H9 (cell line): ENCODE data around the gene MTG2. TPM values are rescaled to one million over a fixed set of nuclear protein-coding genes. Genes with fewer than 3 reads are reported as not detected.

Experiments used
- DNase-seq: peaks from one replicate; pipeline ENCODE4 v3.0.0-alpha.2; 2017
- H2AFZ ChIP-seq: one replicate; pipeline ENCODE4 v1.6.1; 2013; ENCODE audit warnings: mild to moderate bottlenecking, low read length, control low read depth, moderate library complexity
- H2AK5ac ChIP-seq: 2 replicates; pipeline ENCODE4 v1.6.1; 2013; ENCODE audit warnings: low read length, control low read depth, mixed read lengths; ENCODE audit not compliant: insufficient read length
- H2BK120ac ChIP-seq: one replicate; pipeline ENCODE4 v1.6.1; 2013; ENCODE audit warnings: low read depth, mild to moderate bottlenecking, low read length, control low read depth, inconsistent platforms; ENCODE audit not compliant: poor library complexity, severe bottlenecking
- H2BK12ac ChIP-seq: 2 replicates; pipeline ENCODE4 v1.6.1; 2013; ENCODE audit warnings: low read length, control low read depth, mixed read lengths, low read depth; ENCODE audit not compliant: insufficient read length
- H2BK15ac ChIP-seq: 2 replicates; pipeline ENCODE4 v1.6.1; 2013; ENCODE audit warnings: low read depth, low read length, control low read depth
- H2BK20ac ChIP-seq: one replicate; pipeline ENCODE4 v1.6.1; 2013; ENCODE audit warnings: low read depth, mild to moderate bottlenecking, low read length, control low read depth, inconsistent platforms; ENCODE audit not compliant: poor library complexity, severe bottlenecking
- H2BK5ac ChIP-seq: 2 replicates; pipeline ENCODE4 v1.6.1; 2013; ENCODE audit warnings: low read length, control low read depth, mixed read lengths; ENCODE audit not compliant: insufficient read length
- H3K14ac ChIP-seq: 2 replicates; pipeline ENCODE4 v1.6.1; 2013; ENCODE audit warnings: low read length, control low read depth; ENCODE audit not compliant: insufficient read depth
- H3K18ac ChIP-seq: 2 replicates; pipeline ENCODE4 v1.6.1; 2013; ENCODE audit warnings: low read depth, mild to moderate bottlenecking, mixed read lengths, low read length, control low read depth; ENCODE audit not compliant: insufficient read length
- H3K23ac ChIP-seq: 2 replicates; pipeline ENCODE4 v1.6.1; 2013; ENCODE audit warnings: low read length, control low read depth, mixed read lengths, low read depth; ENCODE audit not compliant: insufficient read length
- H3K23me2 ChIP-seq: 2 replicates; pipeline ENCODE4 v1.6.1; 2013; ENCODE audit warnings: low read depth, mild to moderate bottlenecking, mixed read lengths, low read length, control low read depth; ENCODE audit not compliant: insufficient read length, poor library complexity, severe bottlenecking
- H3K27ac ChIP-seq: 2 replicates; pipeline ENCODE4 v1.5.1; 2013; ENCODE audit warnings: low read length, control low read depth, mixed read lengths, low read depth; ENCODE audit not compliant: insufficient read length
- H3K27me3 ChIP-seq: 2 replicates; pipeline ENCODE4 v1.6.1; 2013; ENCODE audit warnings: low read length, control low read depth, inconsistent platforms; ENCODE audit not compliant: insufficient read depth
- H3K4ac ChIP-seq: 2 replicates; pipeline ENCODE4 v1.6.1; 2013; ENCODE audit warnings: low read depth, mild to moderate bottlenecking, control low read depth, inconsistent platforms, low read length, moderate library complexity
- H3K4me1 ChIP-seq: 2 replicates; pipeline ENCODE4 v1.6.1; 2013; ENCODE audit warnings: low read length, control low read depth, inconsistent platforms; ENCODE audit not compliant: insufficient read depth
- H3K4me2 ChIP-seq: 2 replicates; pipeline ENCODE4 v1.6.1; 2013; ENCODE audit warnings: low read length, control low read depth, mixed read lengths; ENCODE audit not compliant: insufficient read length, insufficient read depth
- H3K56ac ChIP-seq: 2 replicates; pipeline ENCODE4 v1.6.1; 2013; ENCODE audit warnings: low read depth, mild to moderate bottlenecking, mixed read lengths, low read length, control low read depth; ENCODE audit not compliant: insufficient read length
- H3K79me1 ChIP-seq: 2 replicates; pipeline ENCODE4 v1.6.1; 2013; ENCODE audit warnings: low read depth, mild to moderate bottlenecking, moderate library complexity, low read length, control low read depth, inconsistent platforms; ENCODE audit not compliant: insufficient read depth, poor library complexity, severe bottlenecking
- H3K79me2 ChIP-seq: 2 replicates; pipeline ENCODE4 v1.6.1; 2013; ENCODE audit warnings: low read length, control low read depth, inconsistent platforms; ENCODE audit not compliant: insufficient read depth
- H3K9ac ChIP-seq: 2 replicates; pipeline ENCODE4 v1.6.1; 2013; ENCODE audit warnings: low read length, control low read depth, mixed read lengths; ENCODE audit not compliant: insufficient read length; ENCODE audit errors: extremely low read depth
- H3K9me3 ChIP-seq: one replicate; pipeline ENCODE4 v1.6.1; 2013; ENCODE audit warnings: low read depth, low read length, inconsistent platforms; ENCODE audit not compliant: control insufficient read depth
- H3T11ph ChIP-seq: one replicate; pipeline ENCODE4 v1.6.1; 2013; ENCODE audit warnings: mild to moderate bottlenecking, low read length, control low read depth, inconsistent platforms
- H4K20me1 ChIP-seq: one replicate; pipeline ENCODE4 v1.6.1; 2013; ENCODE audit not compliant: control insufficient read depth, insufficient read length, insufficient read depth
- H4K5ac ChIP-seq: 2 replicates; pipeline ENCODE4 v1.6.1; 2013; ENCODE audit warnings: low read depth, mild to moderate bottlenecking, mixed read lengths, low read length, control low read depth; ENCODE audit not compliant: insufficient read length
- H4K8ac ChIP-seq: replicated peaks from 2 replicates; pipeline ENCODE4 v1.6.1; 2013; ENCODE audit warnings: low read length, control low read depth, mixed read lengths, low read depth; ENCODE audit not compliant: insufficient read length
- H4K91ac ChIP-seq: 2 replicates; pipeline ENCODE4 v1.6.1; 2013; ENCODE audit warnings: low read depth, mild to moderate bottlenecking, moderate library complexity, mixed read lengths, low read length, control low read depth; ENCODE audit not compliant: insufficient read length
- H3K27ac Mint-ChIP-seq, 3 experiments: 2 replicates in 2 of 3; 3 replicates in 1 of 3; pipeline ENCODE4 v1.8.0; 2020 to 2021; ENCODE audit warnings: mixed read lengths in 3 of 3, mild to moderate bottlenecking in 1 of 3, moderate library complexity in 1 of 3
- H3K27me3 Mint-ChIP-seq: 2 replicates; pipeline ENCODE4 v1.8.0; 2021; ENCODE audit warnings: low read depth, mild to moderate bottlenecking, moderate library complexity, mixed read lengths
- H3K36me3 Mint-ChIP-seq, 3 experiments: 2 replicates in 2 of 3; 3 replicates in 1 of 3; pipeline ENCODE4 v1.8.0; 2020 to 2021; ENCODE audit warnings: low read depth in 3 of 3, mixed read lengths in 3 of 3; ENCODE audit not compliant: insufficient read depth in 1 of 3
- H3K4me1 Mint-ChIP-seq, 2 experiments: 2 replicates each; pipeline ENCODE4 v1.8.0; 2020; ENCODE audit warnings: mixed read lengths in 2 of 2
- H3K4me3 Mint-ChIP-seq, 2 experiments: 2 replicates in 1 of 2; 3 replicates in 1 of 2; pipeline ENCODE4 v1.8.0; 2020 to 2021; ENCODE audit warnings: mild to moderate bottlenecking in 2 of 2, mixed read lengths in 2 of 2, moderate library complexity in 1 of 2
- H3K9me3 Mint-ChIP-seq, 2 experiments: 2 replicates in 1 of 2; 3 replicates in 1 of 2; pipeline ENCODE4 v1.8.0; 2020; ENCODE audit warnings: mild to moderate bottlenecking in 2 of 2, mixed read lengths in 2 of 2, moderate library complexity in 1 of 2
- WGBS: extraction: QIAGEN DNeasy Blood & Tissue Kit; methylation state at CpG from one replicate; pipeline ENCODE4 v1.1.7; 2013; ENCODE audit warnings: missing lambda C conversion rate, low lambda C conversion rate, mixed read lengths; ENCODE audit not compliant: insufficient read length; ENCODE audit errors: extremely low coverage; 5-methylcytosine and 5-hydroxymethylcytosine counted together
- total RNA-seq: library from RNA; stranded (reverse); gene quantifications from 2 replicates; pipeline ENCODE4 v1.2.1, GENCODE V29; 2021
- TF ChIP-seq, protein P1 (sequence below): fragments of 200-600 bp; sonication (generic); conservative IDR thresholded peaks from 3 replicates; pipeline ENCODE4 v1.8.0; 2021; ENCODE audit warnings: antibody characterized with exemption, mild to moderate bottlenecking

The MTG2 gene
- total RNA-seq, 1 experiment from 2014 or later, result 25.1 TPM

DNA sequence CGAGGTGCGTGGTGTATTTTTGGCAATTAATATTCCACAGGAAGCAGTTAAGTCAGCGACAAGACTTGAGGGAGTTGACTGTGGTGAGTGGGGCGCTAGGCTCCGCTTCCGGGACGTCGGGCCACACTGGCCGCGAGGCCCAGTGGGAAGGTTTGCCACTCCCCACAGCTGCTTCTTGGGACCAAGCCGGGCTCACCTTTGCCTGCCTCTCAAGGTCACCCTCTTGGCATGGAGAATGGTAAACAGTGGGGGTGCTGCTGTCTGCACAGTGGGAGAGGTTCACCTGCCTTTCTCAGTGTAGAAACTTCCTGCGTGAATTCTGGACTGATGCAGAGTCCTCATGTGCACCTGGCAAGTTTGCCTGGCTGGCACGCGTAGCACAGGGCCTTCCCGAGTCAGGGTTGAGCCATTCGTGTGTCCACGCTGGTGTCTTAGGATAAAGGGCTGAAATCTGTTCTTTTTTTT is 61.8 kb downstream of the MTG2 start:
- H4K5ac ChIP-seq, result no peak overlapping the region
- H4K8ac ChIP-seq, result no peak overlapping the region
- no peak overlapping the region for H3K4me3 Mint-ChIP-seq
- no peak overlapping the region for H3K18ac ChIP-seq
- H3K4me1 ChIP-seq, result no peaks in the 10 kb centered on the region; the same call in 1 of the 2 replicates
- no peak overlapping the region for H3K9ac ChIP-seq
- H3K56ac ChIP-seq, result no peak overlapping the region
- H3K14ac ChIP-seq, result no peak overlapping the region
- no peak overlapping the region for H2BK120ac ChIP-seq
- H3K4me2 ChIP-seq, result no peak overlapping the region
- H3K79me2 ChIP-seq, result peaks cover 17% of the 10 kb centered on the region; the same call in 1 of the 2 replicates
- H3T11ph ChIP-seq, result no peak overlapping the region
- no peaks in the 10 kb centered on the region for H3K27me3 Mint-ChIP-seq
- no peak overlapping the region for H2AFZ ChIP-seq
- peak overlapping the region in 1 of 3 experiments; percentile 61; a peak in 1 of 7 replicates for H3K27ac Mint-ChIP-seq
- no peak overlapping the region for H2BK12ac ChIP-seq
- H2BK5ac ChIP-seq, result no peak overlapping the region
- H4K91ac ChIP-seq, result no peak overlapping the region
- H3K4ac ChIP-seq, result no peak overlapping the region
- H3K36me3 Mint-ChIP-seq, result peaks cover 0 to 20% (median 15%) of the 10 kb centered on the region in 3 experiments; a peak in 5 of 7 replicates
- H2AK5ac ChIP-seq, result no peak overlapping the region
- no peak overlapping the region for H3K27ac ChIP-seq
- H3K23ac ChIP-seq, result no peak overlapping the region
- no peaks in the 10 kb centered on the region for H3K27me3 ChIP-seq
- WGBS, result no CpG with 5 or more reads among the region's 17 CpGs
- no peaks in the 10 kb centered on the region for H4K20me1 ChIP-seq
- peaks cover 5% of the 10 kb centered on the region for H3K79me1 ChIP-seq
- no peak for DNase-seq
- H2BK15ac ChIP-seq, result no peak overlapping the region
- H3K4me1 Mint-ChIP-seq, result peaks cover 20 to 22% of the 10 kb centered on the region in 2 experiments
- no peaks in the 10 kb centered on the region; a peak in 1 of 5 replicates for H3K9me3 Mint-ChIP-seq
- TF ChIP-seq, protein P1, sequence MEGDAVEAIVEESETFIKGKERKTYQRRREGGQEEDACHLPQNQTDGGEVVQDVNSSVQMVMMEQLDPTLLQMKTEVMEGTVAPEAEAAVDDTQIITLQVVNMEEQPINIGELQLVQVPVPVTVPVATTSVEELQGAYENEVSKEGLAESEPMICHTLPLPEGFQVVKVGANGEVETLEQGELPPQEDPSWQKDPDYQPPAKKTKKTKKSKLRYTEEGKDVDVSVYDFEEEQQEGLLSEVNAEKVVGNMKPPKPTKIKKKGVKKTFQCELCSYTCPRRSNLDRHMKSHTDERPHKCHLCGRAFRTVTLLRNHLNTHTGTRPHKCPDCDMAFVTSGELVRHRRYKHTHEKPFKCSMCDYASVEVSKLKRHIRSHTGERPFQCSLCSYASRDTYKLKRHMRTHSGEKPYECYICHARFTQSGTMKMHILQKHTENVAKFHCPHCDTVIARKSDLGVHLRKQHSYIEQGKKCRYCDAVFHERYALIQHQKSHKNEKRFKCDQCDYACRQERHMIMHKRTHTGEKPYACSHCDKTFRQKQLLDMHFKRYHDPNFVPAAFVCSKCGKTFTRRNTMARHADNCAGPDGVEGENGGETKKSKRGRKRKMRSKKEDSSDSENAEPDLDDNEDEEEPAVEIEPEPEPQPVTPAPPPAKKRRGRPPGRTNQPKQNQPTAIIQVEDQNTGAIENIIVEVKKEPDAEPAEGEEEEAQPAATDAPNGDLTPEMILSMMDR, result no peak
- no peaks in the 10 kb centered on the region for H3K9me3 ChIP-seq
- H2BK20ac ChIP-seq, result no peak overlapping the region
- H3K23me2 ChIP-seq, result no peaks in the 10 kb centered on the region
